K562 (cell line): ENCODE data around the gene PRR19. TPM values are rescaled to one million over a fixed set of nuclear protein-coding genes. Genes with fewer than 3 reads are reported as not detected.
"Not testable (repeated sequence)": the region's sequence is repeated elsewhere in the genome, so short reads cannot be mapped to it uniquely, and the experiment has no call there.

Source experiments
- ATAC-seq: fragments of 200-7000 bp; cut with Tn5 transposase; 3 replicates; pipeline ENCODE4 v1.9.1; 2020; ENCODE audit warnings: moderate library complexity
- BruUV-seq: library from RNA; stranded (reverse); fragments of 400-500 nt; replicated peaks from 2 replicates; lab custom pipeline; 2021; lab: Mats Ljungman, UMichigan
- CTCF ChIA-PET: fragments of 300-600 bp; formaldehyde crosslinking; extraction: SDS; loops from one replicate; lab custom pipeline; 2021; ENCODE audit warnings: low intra/inter-chr PET ratio; lab: Yijun Ruan, JAX
- POLR2A ChIA-PET: fragments of 300-600, 350-650 bp; sonication (Branson Sonifier 250); formaldehyde crosslinking; extraction: SDS; loops from one replicate; lab custom pipeline; 2021; ENCODE audit warnings: antibody characterized with exemption, inconsistent platforms; lab: Yijun Ruan, JAX
- DNase-seq, 4 experiments: peaks; one replicate each; pipeline versions ENCODE4 v3.0.0 to v3.0.0-alpha.2; 2011 to 2018; ENCODE audit warnings: low spot score in 3 of 4, mixed read lengths in 3 of 4; ENCODE audit errors: extremely low read depth in 1 of 4
- FAIRE-seq: peaks from 2 replicates; lab custom pipeline; 2011; peaks lifted over from hg19 to GRCh38; lab: Jason Lieb, UNC
- H2AFZ ChIP-seq: 2 replicates; pipeline ENCODE4 v1.6.0; 2011; ENCODE audit warnings: low read depth, low read length, control low read depth, inconsistent platforms
- H3K27ac ChIP-seq: fragments of 200-600 bp; 3 replicates; pipeline ENCODE4 v1.8.0; 2011; ENCODE audit warnings: low read depth, mild to moderate bottlenecking, control low read depth, inconsistent platforms, low read length, moderate library complexity, mixed read lengths; ENCODE audit errors: extremely low read depth
- H3K27me3 ChIP-seq, 2 experiments: fragments of 300-600 bp in 1 of 2; 2 replicates in 1 of 2; 3 replicates in 1 of 2; pipeline versions ENCODE4 v1.6.0 to v1.8.0; 2011; ENCODE audit warnings: inconsistent platforms in 2 of 2, low read length in 2 of 2, mild to moderate bottlenecking in 1 of 2, mixed read lengths in 1 of 2, moderate library complexity in 1 of 2; ENCODE audit not compliant: control insufficient read depth in 2 of 2, insufficient read depth in 2 of 2
- H3K36me3 ChIP-seq: fragments of 300-600 bp; 3 replicates; pipeline ENCODE4 v1.8.0; 2011; ENCODE audit warnings: mild to moderate bottlenecking, low read length, inconsistent platforms; ENCODE audit not compliant: control insufficient read depth, insufficient read depth
- H3K4me1 ChIP-seq, 2 experiments: fragments of 200-600 bp in 1 of 2; replicated peaks in 1 of 2; 2 replicates in 1 of 2; 3 replicates in 1 of 2; pipeline versions ENCODE4 v1.5.1 to v1.8.0; 2011; ENCODE audit warnings: inconsistent platforms in 2 of 2, low read length in 2 of 2, mild to moderate bottlenecking in 1 of 2, mixed read lengths in 1 of 2, moderate library complexity in 1 of 2; ENCODE audit not compliant: control insufficient read depth in 2 of 2, insufficient read depth in 2 of 2
- H3K4me2 ChIP-seq: 2 replicates; pipeline ENCODE4 v1.6.1; 2011; ENCODE audit warnings: low read length, control low read depth, inconsistent platforms, mixed read lengths; ENCODE audit not compliant: insufficient read depth
- H3K4me3 ChIP-seq: fragments of 200-600 bp; sonication (generic), shearing (Covaris generic); 2 replicates; pipeline ENCODE4 v1.5.1; 2016; ENCODE audit warnings: control low read depth, inconsistent platforms
- H3K79me2 ChIP-seq: fragments of 200-600 bp; 3 replicates; pipeline ENCODE4 v1.8.0; 2011; ENCODE audit warnings: low read length, inconsistent platforms; ENCODE audit not compliant: control insufficient read depth, insufficient read depth
- H3K9ac ChIP-seq, 2 experiments: 2 replicates each; pipeline versions ENCODE4 v1.6.0 to v1.6.1; 2011; ENCODE audit warnings: low read depth in 2 of 2, low read length in 2 of 2, control low read depth in 1 of 2, inconsistent platforms in 1 of 2, mild to moderate bottlenecking in 1 of 2, mixed read lengths in 1 of 2; ENCODE audit not compliant: insufficient read depth in 1 of 2
- H3K9me1 ChIP-seq: one replicate; pipeline ENCODE4 v1.6.0; 2011; ENCODE audit warnings: inconsistent platforms, mild to moderate bottlenecking, low read length, moderate library complexity; ENCODE audit not compliant: control insufficient read depth, insufficient read depth
- H3K9me3 ChIP-seq: replicated peaks from 2 replicates; pipeline ENCODE4 v1.5.1; 2011; ENCODE audit warnings: low read depth, low read length, inconsistent platforms; ENCODE audit not compliant: control insufficient read depth, insufficient read depth
- H4K20me1 ChIP-seq: replicated peaks from 2 replicates; pipeline ENCODE4 v1.6.1; 2011; ENCODE audit warnings: low read length, inconsistent platforms, mixed read lengths; ENCODE audit not compliant: control insufficient read depth, insufficient read depth
- CEBPB ChIP-seq: fragments of 450-650 bp; IDR thresholded peaks from 2 replicates; pipeline ENCODE4 v1.6.1; 2016; ENCODE audit warnings: missing genetic modification characterization, missing compliant biosample characterization
- CEBPG ChIP-seq, 3 experiments: fragments of 200-800 bp in 1 of 3; sonication (Bioruptor generic) in 1 of 3; sonication (generic) in 1 of 3; formaldehyde crosslinking in 1 of 3; IDR thresholded peaks in 2 of 3; conservative IDR thresholded peaks in 1 of 3; 2 replicates each; pipeline versions ENCODE4 v1.6.1 to v1.8.0; 2016 to 2022; ENCODE audit warnings: missing compliant biosample characterization in 2 of 3, missing genetic modification characterization in 2 of 3, mild to moderate bottlenecking in 1 of 3, missing genetic modification reagents in 1 of 3
- ZNF121 ChIP-seq: sonication (generic); formaldehyde crosslinking; conservative IDR thresholded peaks from 2 replicates; pipeline ENCODE4 v1.8.0; 2022; ENCODE audit warnings: missing genetic modification reagents
- WGBS: fragments of 100-300 bp; shearing (Covaris generic); methylation state at CpG from one replicate; pipeline ENCODE4 v1.1.6; 2016; ENCODE audit warnings: low coverage, mixed read lengths; ENCODE audit not compliant: insufficient coverage; ENCODE audit errors: missing lambda C conversion rate; 5-methylcytosine and 5-hydroxymethylcytosine counted together
- in situ Hi-C: fragments of 300-500 bp; cut with MboI; formaldehyde crosslinking; loops from 4 replicates; pipeline ENCODE4 v1.15.0; 2018; ENCODE audit warnings: inconsistent platforms, mixed read lengths
- intact Hi-C: fragments of 100-400 bp; cut with micrococcal nuclease; formaldehyde crosslinking; loops from 2 replicates; pipeline ENCODE4 v1.14.2; 2022
- polyA plus RNA-seq, 8 experiments: library from polyadenylated mRNA; depleted of rRNA in 4 of 8; stranded (reverse) in 5 of 8; unstranded in 3 of 8; fragments of >200 nt; fragmentation: Nextera tagmentation in 2 of 8; fragmentation: Illumina TruSeq in 1 of 8; extraction: Ambion mirVana in 2 of 8; extraction: Trizol in 1 of 8; gene quantifications; 2 replicates each; pipeline versions ENCODE4 v1.2.1 to v1.2.3, GENCODE V29; 2011 to 2014; ENCODE audit warnings: inconsistent platforms in 1 of 8, missing spikeins in 1 of 8
- total RNA-seq, 7 experiments: library from RNA; depleted of rRNA in 6 of 7; stranded (reverse); fragments of >200 nt in 6 of 7; fragmentation: Illumina TruSeq in 2 of 7; extraction: Trizol in 2 of 7; gene quantifications; 2 replicates each; pipeline versions ENCODE4 v1.2.1 to v1.2.3, GENCODE V29; 2011 to 2021; ENCODE audit warnings: low replicate concordance in 1 of 7

Gene PRR19
- total and polyA plus RNA-seq, 9 of the 15 experiments (the other 6 are each of a cell fraction or from before 2014, with no cell fraction given) = 0.10 to 1.6 (median 0.54) TPM

DNA sequence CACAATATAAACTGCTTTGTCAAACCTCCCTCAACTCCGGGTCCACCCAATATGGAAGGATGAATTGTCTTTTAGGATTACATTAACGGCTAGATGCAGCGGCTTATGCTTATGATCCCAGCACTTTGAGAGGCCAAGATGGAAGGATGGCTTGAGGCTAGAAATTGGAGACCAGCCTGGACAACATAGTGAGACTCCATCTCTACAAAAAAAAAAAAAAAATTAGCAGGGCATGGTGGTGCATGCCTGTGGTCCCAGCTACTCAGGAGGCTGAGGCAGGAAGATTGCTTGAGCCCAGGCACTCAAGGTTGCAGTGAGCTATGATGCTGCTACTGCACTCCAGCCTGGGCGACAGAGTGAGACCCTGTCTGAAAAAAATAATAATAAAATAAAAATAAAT lies 35.8 kb upstream of the PRR19 start:
- H3K27me3 ChIP-seq, H3K27ac ChIP-seq, BruUV-seq, in situ Hi-C loops, H3K4me3 ChIP-seq, ATAC-seq, DNase-seq, H3K36me3 ChIP-seq, POLR2A ChIA-PET, H3K4me2 ChIP-seq, CTCF ChIA-PET, FAIRE-seq, H3K9me1 ChIP-seq, H4K20me1 ChIP-seq, H3K9me3 ChIP-seq, intact Hi-C loops, H3K9ac ChIP-seq: not testable (repeated sequence)
- H2AFZ ChIP-seq = peak overlapping the region; percentile 22
- peak; percentile 53; the same call in 1 of the 2 replicates for TF ChIP-seq ZNF121 (CRISPR knock-in tag)
- 63% methylated on average over 4 of the region's 4 CpGs for WGBS
- H3K79me2 ChIP-seq = peaks cover 18% of the 10 kb centered on the region
- H3K4me1 ChIP-seq = peaks cover 14 to 30% of the 10 kb centered on the region in 2 experiments

DNA sequence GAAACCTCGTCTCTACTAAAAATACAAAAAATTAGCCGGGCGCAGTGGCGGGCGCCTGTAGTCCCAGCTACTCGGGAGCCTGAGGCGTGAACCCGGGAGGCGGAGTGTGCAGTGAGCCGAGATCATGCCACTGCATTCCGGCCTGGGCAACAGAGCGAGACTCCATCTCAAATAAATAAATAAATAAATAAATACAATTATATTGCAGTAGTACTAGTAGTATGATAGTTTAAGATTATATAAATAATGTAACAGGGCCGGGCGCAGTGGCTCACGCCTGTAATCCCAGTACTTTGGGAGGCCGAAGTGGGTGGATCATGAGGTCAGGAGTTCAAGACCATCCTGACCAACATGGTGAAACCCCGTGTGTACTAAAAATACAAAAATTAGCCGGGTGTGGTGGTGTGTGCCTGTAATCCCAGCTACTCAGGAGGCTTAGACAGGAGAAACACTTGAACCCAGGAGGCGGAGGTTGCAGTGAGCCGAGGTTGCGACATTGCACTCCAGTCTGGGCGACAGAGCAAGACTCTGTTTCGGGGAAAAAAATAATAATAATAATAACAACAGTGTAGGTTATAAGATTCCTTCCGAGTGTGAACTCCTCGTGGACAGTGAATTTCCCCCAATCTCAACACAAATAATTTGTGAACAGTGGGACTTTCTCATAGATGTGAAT lies 34.9 kb upstream of the PRR19 start:
- in situ Hi-C loops; DNase-seq; H4K20me1 ChIP-seq; H3K9me1 ChIP-seq; FAIRE-seq; CTCF ChIA-PET; ATAC-seq; H3K4me3 ChIP-seq; H3K9me3 ChIP-seq; H3K27me3 ChIP-seq; intact Hi-C loops; BruUV-seq; TF ChIP-seq CEBPG (CRISPR knock-in tag; IDR thresholded peaks at IDR 0.05): not testable (repeated sequence)
- Histone ChIP-seq H3K79me2 (peaks cover 24% of the 10 kb centered on the region), H3K9ac (peak overlapping the region in 1 of 2 experiments; percentile 98; a peak in 2 of 4 replicates), H3K27ac (peak overlapping the region; percentile 90), H3K4me2 (peak overlapping the region; percentile 96), H3K36me3 (peaks cover 10% of the 10 kb centered on the region; the same call in 2 of the 3 replicates), H2AFZ (peak overlapping the region; percentile 95), H3K4me1 (peaks cover 17 to 36% of the 10 kb centered on the region in 2 experiments)
- WGBS = 84% methylated on average over 25 of the region's 25 CpGs
- TF ChIP-seq CEBPG (tag; conservative IDR thresholded peaks at IDR 0.05 in 1 of 2, IDR thresholded peaks at IDR 0.05 in 1 of 2) = peak; percentile 8 to 41; a peak in 3 of 4 replicates
- TF ChIP-seq CEBPB = peak; percentile 79
- POLR2A ChIA-PET = interaction anchor here (0.6 to 1.1 kb wide), 3 partner anchors 10 to 26 kb away, joined by 3 to 4 read pairs (median 3); no protein-coding TSS in a partner anchor
